IPS-NIHi11 (cell line): ENCODE measurements around the gene LTB4R.

Experiments used
- DNase-seq: peaks from one replicate; pipeline ENCODE4 v3.0.0; 2012; ENCODE audit warnings: mixed read lengths, low spot score

Gene LTB4R, protein sequence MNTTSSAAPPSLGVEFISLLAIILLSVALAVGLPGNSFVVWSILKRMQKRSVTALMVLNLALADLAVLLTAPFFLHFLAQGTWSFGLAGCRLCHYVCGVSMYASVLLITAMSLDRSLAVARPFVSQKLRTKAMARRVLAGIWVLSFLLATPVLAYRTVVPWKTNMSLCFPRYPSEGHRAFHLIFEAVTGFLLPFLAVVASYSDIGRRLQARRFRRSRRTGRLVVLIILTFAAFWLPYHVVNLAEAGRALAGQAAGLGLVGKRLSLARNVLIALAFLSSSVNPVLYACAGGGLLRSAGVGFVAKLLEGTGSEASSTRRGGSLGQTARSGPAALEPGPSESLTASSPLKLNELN

DNA sequence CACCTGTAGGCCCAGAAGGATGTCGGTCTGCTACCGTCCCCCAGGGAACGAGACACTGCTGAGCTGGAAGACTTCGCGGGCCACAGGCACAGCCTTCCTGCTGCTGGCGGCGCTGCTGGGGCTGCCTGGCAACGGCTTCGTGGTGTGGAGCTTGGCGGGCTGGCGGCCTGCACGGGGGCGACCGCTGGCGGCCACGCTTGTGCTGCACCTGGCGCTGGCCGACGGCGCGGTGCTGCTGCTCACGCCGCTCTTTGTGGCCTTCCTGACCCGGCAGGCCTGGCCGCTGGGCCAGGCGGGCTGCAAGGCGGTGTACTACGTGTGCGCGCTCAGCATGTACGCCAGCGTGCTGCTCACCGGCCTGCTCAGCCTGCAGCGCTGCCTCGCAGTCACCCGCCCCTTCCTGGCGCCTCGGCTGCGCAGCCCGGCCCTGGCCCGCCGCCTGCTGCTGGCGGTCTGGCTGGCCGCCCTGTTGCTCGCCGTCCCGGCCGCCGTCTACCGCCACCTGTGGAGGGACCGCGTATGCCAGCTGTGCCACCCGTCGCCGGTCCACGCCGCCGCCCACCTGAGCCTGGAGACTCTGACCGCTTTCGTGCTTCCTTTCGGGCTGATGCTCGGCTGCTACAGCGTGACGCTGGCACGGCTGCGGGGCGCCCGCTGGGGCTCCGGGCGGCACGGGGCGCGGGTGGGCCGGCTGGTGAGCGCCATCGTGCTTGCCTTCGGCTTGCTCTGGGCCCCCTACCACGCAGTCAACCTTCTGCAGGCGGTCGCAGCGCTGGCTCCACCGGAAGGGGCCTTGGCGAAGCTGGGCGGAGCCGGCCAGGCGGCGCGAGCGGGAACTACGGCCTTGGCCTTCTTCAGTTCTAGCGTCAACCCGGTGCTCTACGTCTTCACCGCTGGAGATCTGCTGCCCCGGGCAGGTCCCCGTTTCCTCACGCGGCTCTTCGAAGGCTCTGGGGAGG, at the start of gene LTB4R:
Gene LTB4R (plus strand): TSS at position 857 of the 959 bp plus-strand sequence. CDS start 4,150 bp downstream, outside the sequence.
- DNase-seq: no peak

DNA sequence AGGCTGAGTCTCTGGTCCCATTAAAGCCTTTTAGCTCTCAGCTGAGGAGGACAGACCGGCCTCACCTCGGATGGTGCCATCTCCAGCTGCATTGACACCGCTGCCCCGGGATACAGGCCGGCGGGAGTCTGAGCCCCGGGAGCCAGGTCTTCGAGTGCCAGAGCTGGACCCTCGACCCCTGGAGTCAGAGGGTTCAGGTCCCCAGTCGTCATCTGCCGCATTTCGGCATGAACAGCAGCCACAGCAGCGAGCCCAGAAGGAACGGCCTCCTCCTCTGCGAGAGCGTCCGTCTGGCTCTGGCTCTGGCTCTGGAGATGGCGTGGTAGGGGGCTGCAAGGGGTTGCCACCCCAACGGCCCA, 49.4 kb upstream of the LTB4R start:
- DNase-seq: no peak

DNA sequence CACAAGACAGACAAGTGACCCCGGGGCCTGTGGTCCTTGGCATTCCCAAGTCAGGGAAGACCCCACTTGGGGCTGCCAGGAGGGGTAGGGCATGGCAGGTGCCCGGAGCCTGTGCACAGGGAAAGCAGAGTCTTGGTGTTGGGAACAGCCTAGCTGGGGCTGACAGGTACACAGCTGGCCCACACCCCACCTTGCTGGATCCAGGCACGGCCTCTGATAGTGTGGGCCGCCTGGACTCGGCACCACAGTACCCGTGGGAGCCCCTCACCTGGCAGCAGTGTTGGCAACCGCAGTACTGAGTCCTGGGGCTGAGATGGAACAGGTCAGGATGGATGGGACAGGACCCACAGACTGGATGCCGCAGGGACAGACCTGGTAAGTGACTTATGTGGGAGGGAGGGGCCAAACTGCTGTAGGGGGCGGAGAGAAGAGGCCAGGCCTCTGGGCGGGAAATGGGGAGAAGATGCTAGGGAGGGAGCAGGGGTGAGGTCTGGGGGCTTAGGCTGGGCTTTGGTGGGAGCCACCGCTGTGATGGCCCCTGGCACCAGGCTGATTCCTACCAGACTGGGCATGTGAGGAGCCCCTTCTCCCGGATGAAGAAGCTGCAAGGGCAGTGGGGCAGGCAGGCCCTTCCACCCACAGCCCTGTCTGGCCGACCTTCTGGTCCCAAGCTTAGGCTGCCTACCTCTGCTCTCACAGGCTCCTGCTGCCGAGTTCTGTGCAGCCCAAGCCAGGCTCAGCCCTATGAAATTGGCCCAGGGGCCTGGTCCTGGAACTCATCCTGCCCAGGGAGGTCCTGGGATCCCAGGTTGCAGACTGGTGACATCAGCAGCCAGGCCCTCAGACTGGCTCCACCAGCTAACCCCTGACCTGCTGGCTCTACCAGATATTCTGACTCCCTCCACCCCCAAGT, 48.2 kb upstream of the LTB4R start, which contains the start of gene TGM1:
Gene TGM1 (minus strand): TSS at position 357 of the 913 bp plus-strand sequence. CDS start 825 bp downstream, outside the sequence.
- DNase-seq: peak; percentile 66

DNA sequence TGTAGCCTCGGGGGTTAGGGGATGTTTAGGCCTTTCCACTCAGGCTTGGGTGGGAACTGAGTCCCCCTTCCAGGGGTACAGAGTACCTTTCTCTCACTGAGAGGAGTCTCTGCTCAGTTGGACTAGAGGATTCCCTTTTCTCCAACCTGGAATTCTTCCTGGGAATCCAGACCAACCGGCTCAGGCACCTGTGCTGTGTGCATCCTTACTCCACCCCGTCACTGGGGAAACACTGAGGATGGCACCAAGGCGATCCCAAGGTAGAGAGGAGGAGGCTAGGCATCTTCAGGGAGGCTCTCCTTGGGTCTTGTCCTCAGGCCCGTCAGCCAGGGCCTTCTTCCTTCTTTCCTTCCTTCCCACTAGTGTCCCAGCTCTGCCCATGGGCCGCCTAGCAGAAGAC, 47.5 kb upstream of the LTB4R start:
- no peak for DNase-seq

DNA sequence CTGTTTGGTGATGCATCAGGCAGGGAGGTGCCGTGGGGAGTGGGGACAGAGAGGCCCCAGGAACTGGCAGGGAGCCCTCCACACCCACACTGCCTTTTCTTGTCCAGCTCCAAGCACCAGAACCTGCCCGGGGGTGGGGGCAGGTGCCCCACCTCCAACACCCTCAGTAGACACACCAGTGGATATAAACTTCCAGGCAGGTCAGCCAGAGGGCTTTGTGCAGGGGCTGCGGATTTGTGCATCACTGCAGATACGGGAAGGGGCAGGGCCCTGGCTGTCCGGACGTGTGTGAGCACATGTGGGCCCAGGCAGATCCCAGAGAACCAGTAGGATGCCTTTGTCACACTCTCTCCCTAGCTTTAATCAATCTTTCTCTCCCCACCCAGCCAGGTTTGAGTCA, 47.0 kb upstream of the LTB4R start:
- no peak for DNase-seq

DNA sequence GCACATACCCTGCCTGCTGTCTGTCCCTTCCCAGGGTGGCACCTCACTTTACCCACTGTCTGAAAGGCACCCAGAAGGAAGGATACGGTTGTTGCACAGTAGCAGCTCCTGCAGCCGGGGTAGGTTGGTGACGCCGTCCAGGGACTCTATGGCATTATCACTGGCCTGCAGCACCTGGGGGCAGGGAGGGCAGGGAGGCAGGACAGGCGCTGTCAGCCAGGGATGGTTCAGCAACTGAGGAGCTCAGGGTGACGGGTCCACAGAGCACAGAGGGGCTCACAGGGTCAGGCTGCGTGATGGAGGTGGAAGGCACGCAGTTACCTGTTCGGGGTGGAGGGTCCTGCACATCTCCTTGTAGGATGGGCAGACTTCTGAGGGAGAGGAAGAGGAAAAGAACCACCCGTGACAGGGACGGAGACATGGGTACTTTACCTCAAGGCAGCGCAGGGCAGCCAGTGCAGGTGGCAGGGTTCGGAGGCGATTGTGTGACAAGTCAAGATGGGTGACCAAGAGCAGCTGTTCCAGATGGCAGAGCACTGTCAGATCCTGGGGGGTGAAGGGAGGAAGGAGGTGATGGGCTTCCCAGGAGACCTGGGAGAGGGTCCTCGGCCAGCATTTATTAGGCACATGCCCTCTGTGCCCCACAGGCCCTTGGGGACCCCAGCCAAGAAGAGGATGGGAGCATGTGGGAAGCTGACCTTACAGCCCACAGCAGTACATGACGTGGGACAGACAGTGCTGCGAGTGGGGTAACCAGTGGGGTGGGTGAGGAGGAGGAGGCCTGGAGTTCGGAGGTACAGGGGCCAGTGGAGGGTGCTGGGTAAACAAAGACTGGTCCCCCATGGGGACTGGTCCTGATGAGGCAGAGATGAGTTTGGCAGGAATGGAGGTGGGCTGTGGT, 44.7 kb upstream of the LTB4R start:
- no peak for DNase-seq

DNA sequence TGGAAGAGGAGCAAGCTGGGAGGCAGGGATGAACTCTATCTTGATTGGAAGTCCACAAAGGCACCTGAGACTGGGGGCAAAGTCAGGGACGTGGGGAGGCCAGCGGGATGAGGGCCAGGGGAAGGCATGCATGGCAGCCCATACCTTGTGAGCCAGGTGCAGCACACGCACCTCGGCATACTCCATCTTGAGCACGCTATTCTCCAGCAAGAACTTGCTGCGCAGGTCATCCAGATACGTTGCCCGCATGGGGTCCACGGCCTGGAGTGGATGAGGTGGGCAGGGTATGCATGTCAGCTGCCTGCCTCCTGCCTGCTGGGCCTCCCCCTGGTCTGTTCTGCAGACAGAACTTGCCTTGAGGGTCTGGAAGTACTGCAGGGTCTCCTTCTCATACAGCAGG, 43.8 kb upstream of the LTB4R start:
- DNase-seq: no peak

DNA sequence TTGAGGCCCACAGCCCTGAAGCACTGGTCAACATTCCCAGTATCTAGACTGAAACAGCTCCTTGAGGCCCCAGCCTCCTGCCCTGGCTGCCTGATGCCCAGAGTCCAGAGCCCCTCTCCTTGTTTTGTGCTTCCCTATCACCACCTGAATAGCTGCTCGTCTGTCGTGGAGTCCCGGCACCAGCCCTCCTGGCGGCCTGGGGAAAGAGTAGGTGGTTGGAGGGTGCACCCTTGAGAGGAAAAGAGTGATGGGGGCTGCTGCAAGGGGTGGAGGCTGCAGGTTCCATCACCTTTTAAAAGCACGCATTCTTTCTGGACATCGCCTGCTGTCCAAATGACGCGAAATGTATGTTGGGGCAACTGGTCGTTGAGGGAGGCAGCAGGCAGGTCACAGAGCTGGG, 43.1 kb upstream of the LTB4R start:
- no peak for DNase-seq

DNA sequence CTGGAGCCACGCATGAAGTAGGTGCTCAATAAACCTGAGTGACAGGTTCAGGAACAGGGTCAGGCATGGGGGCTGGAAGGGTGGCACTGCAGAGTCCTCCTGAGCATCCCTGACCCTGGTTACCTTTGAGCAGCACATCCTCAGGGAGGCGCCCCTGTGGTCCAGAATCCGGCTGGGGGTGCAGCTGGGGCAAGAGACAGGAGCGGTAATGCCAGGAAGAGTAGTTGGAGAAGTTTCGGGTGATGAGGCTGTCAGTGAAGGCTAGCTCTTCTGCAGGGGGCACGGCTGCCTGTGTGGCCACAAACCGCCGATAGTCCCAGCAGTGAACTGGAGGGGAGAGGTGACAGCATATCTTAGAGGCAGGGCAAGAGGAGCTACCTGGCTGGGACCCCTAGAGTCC, 41.9 kb upstream of the LTB4R start:
- DNase-seq: no peak

DNA sequence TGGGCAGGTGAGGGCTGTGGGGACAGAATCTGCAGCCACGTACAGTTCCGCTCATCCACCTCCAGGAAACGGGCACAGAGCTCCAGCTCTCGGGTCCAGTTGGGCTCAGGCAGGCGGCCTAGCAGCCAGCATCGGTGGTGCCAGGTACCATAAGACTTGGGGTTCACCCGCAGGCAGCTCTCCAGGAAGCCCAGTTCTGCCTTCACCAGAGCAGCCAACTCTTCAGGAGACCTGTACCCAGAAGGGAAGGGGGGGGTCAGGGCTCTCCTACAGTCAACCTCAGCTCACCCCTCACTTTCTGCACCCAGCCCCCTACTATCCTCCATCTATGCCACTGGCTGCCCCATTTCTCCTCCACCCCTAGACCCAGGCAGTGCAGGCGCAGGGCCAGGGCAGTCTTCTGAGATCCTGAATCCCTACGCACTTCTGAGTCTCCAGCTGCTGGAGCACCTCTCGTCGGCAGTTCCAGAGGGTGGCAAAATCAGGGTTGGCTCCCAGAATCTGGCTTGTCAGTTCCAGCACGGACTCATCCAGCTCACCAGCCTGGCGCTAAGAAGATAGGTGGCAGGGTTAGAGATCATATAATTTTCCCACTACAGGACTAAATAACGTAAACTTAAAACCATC, 41.3 kb upstream of the LTB4R start:
- DNase-seq: no peak

DNA sequence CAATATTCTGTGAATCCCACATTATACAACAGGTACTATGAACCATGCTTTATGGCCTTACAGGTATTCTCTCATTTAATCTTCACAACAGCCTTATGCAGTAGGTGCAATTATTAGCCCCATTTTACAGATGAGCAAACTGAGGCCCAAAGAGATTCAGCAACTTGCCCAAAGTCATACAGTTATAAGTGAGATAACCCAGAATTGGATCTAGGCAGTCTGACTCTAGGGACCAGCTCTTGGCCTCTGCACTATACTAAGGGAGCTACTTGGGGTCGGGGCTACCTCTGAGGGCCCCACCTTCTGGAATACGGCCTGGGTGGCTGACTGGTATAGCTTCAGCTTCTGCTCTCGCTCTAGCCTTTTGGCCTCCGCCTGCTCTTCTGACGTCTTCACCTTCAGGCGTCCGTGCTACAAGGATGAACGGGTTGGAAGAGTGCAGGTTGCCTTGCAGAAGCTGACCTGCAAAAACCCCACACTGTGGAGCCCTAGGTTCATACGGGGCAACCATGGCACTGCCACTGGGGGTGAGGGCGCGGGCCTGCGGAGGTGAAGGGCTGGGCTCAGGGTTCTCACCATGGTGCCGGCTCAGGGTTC, 40.7 kb upstream of the LTB4R start:
- DNase-seq: no peak

DNA sequence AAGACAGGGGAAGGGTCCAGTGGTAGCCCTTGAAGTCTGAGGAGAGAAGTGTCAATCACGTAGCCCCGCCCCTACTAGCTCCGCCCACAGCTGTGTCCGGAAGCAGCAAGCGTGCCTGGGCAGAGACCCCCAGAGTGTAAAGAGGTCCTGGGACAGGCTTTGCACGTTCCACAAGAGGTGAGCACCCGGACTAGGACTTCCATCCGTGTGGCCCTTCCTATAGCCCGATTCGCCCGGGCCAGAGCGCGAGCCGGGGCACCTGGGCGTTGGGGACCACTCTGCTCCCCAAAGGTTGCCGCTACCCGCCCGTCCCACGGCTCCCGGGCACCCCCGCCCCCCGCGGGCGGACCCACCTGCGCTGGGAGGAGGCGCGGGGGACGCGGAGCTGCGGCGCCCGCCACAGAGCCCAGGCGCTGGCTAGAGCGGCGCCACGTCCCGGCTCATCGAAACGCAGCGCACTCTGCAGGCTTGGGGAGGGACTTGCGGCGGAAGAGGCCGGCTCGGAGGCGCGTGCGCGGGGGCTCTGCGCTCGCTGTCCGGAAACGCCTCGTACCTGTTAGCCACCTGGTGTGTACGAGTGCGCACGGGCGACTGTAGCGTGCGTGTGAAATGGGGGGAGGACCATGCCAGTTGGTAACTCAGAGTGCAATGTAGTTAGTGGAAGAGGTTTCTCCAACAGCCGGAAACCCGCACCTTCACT, 40.0 kb upstream of the LTB4R start, which contains the start of gene RABGGTA:
Gene RABGGTA (minus strand): TSS at position 464 of the 700 bp plus-strand sequence. CDS start 482 bp downstream, outside the sequence.
- DNase-seq: peak; percentile 99

DNA sequence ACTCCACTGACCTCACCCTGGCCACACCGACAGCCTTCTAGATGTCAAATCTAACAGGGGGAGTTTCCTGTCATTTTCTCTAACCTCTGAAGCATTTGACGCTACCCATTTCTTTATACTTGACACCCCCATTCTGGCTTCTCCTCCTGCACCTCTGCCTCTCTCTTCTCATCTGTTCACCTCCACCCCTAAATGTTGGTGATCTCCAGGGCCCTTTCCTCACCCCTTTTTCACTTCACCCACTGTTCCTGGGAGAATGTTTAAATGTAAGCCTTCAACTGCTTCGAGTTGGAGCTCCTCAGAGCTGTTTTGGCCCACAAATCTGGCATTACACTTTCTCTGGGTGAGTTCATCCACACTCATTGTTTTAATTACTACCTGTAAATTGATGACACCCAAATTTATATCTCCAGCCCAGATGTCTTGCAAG, 39.5 kb upstream of the LTB4R start:
- DNase-seq: no peak

DNA sequence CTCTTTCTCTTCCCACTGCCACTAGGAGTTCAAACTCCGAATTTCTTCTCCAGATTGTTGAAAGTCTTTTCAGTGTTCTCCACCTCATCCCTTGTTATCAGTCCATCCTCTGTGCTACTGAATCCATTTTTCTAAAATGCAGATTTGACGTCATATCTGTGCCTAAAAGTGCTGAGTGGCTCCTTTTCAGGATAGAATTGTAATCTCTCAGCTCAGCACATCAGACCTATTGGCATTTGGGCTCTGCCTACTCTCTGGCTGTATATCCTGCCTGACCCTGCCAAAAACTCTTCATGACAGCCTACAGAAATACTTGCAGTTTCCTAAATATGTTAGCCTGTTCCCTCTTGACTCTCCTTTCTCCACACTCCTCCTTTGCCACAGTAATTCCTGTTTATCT, 38.8 kb upstream of the LTB4R start:
- DNase-seq: no peak

DNA sequence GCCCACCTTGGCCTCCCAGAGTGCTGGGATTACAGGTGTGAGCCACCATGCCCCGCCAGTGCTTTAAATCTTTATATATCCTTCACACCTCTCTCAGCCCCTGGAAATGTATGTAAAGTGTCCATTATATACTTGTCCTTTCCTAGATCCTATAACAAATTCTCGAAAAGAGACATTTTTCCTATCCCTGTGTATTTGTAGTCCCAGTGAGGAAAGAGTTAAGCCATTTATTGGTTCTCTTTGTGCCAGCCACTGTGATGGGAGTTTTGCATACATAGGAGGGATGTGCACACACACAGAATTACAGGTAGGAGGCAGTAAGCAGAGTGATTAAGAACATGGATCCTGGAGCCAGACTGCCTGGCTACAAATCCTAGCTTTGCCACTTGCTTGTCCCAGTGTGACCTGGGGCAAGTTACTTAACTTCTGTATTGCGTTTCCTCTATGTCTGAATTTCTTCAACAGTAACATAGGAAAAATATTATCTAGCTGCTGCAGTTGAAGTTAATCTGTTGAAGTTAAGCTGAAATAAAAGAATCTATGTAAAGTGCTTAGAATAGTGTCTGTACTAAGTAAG, 37.8 kb upstream of the LTB4R start:
- no peak for DNase-seq

DNA sequence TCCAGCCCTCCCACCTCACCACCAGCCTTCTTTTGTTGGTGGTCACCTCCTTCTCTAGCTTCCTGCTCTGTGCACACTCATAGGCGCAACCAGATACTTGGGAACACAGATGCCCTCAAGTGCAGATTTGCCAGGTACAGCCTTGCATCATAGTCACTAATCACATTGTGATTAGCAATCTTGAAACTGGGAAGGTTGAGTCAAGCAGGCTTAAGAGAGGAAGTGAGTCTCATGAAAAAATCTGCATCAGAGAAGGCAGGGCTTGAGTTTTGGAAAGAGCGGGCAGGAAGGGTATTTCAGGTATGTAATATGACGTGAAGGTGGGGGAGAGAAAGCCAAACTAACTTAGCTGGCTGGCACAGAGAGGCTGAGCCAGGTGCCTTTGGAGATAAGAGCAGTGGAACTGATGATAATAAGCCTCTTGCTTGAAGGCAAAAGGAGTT, 37.2 kb upstream of the LTB4R start:
- DNase-seq: no peak

DNA sequence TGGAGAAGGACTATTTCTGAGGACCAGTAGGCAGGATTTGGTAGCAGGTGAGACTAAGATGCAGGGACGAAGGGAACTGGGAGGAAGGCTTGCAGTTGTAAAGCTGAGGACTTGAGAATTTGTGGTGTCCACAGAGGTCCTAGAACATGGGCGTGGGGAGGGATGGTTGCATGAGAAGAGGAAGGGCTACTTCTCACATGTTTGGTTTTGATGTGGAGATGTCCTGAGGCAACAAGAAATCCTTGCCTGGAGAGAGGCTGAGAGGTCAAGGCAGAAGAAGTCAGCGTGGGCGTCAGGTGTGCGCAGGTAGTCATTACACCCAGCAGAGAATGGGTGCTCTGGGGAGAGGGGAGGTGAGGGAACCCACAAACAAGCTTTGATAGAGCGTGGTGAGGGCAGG, 34.2 kb upstream of the LTB4R start:
- no peak for DNase-seq

DNA sequence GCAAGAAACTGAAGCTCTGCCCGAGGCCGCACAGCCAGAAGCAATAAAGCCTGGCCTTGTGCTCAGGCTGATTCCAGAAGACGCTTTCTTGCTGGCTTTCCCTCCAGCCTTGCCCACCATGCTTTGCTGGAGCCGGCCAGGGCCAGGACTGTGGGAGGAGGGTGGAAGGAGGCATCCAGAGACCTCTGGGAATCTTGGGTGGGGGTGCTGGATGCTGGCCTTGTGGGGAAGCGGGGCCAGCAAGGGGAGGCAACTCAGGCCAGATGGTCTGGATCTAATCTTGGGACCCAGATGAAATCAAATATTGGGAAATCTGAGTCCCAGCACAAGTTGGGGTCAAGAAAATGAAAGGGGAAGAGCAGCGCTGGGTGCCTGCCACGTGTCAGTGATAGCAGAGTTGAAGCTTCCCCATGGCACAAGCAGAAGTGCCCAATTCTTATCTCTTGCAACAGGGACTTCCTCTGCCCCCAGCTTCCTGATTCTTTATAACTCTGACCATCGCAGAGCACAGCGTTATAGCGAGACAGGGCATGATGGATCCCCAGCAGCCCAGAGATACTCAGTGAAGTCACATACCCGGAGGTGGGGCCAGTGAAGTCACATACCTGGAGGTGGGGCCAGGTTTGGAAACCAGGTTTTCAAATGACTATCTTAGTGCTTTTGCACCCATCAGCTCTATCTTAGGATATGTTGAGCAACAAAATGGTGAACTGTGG, 33.5 kb upstream of the LTB4R start:
- DNase-seq: no peak
